HUES6 (cell line): Measurements from ENCODE around the gene PITPNC1.
"Not testable (repeated sequence)": the region's sequence is repeated elsewhere in the genome, so short reads cannot be mapped to it uniquely, and the experiment has no call there.

Source experiments
- H3K27ac ChIP-seq: 2 replicates; pipeline ENCODE4 v1.7.0; 2013; ENCODE audit warnings: low read depth, mild to moderate bottlenecking, low read length, inconsistent platforms
- H3K27me3 ChIP-seq: 2 replicates; pipeline ENCODE4 v1.6.1; 2013; ENCODE audit warnings: low read length; ENCODE audit not compliant: control insufficient read depth, insufficient read depth
- H3K36me3 ChIP-seq: 2 replicates; pipeline ENCODE4 v1.6.1; 2013; ENCODE audit warnings: low read length; ENCODE audit not compliant: control insufficient read depth, insufficient read depth
- H3K4me1 ChIP-seq: 2 replicates; pipeline ENCODE4 v1.6.1; 2013; ENCODE audit warnings: low read length; ENCODE audit not compliant: control insufficient read depth, insufficient read depth
- H3K4me3 ChIP-seq: 2 replicates; pipeline ENCODE4 v1.5.1; 2013; ENCODE audit warnings: low read depth, low read length
- H3K9ac ChIP-seq: one replicate; pipeline ENCODE4 v1.6.1; 2013; ENCODE audit warnings: mild to moderate bottlenecking, low read length
- H3K9me3 ChIP-seq: 2 replicates; pipeline ENCODE4 v1.6.1; 2013; ENCODE audit warnings: low read depth, low read length; ENCODE audit not compliant: control insufficient read depth, insufficient read depth

The PITPNC1 gene

GRCh38 chr17:67717192-67717623 is 340.1 kb downstream of the PITPNC1 start:
- peaks cover 9% of the 10 kb centered on the region; the same call in 1 of the 2 replicates for H3K9me3 ChIP-seq
- H3K4me3 ChIP-seq: peak overlapping the region; percentile 93
- no peaks in the 10 kb centered on the region for H3K27me3 ChIP-seq
- H3K36me3 ChIP-seq: peaks cover 25% of the 10 kb centered on the region
- peak overlapping the region; percentile 52; the same call in 1 of the 2 replicates for H3K27ac ChIP-seq
- H3K4me1 ChIP-seq: 0 out of 2 replicates have a peak, but pooled peaks cover 6% of the 10 kb centered on the region
- H3K9ac ChIP-seq: peak overlapping the region; percentile 70

GRCh38 chr17:67717624-67718324 is 340.7 kb downstream of the PITPNC1 start, which contains the start of gene NOL11:
Gene NOL11, plus strand, starts transcription at chr17:67717936. Its CDS starts 12 bp downstream, at chr17:67717948.
- no peaks in the 10 kb centered on the region for H3K27me3 ChIP-seq
- peaks cover 30% of the 10 kb centered on the region for H3K36me3 ChIP-seq
- H3K4me3 ChIP-seq: peak within 1 kb of the TSS; percentile 93
- 0 out of 2 replicates have a peak, but pooled peaks cover 6% of the 10 kb centered on the region for H3K4me1 ChIP-seq
- H3K27ac ChIP-seq: peak within 1 kb of the TSS; percentile 92
- peaks cover 9% of the 10 kb centered on the region; the same call in 1 of the 2 replicates for H3K9me3 ChIP-seq
- H3K9ac ChIP-seq: peak within 1 kb of the TSS; percentile 99

GRCh38 chr17:67718325-67718941 is 341.4 kb downstream of the PITPNC1 start:
- Histone ChIP-seq H3K27ac (peak overlapping the region; percentile 92), H3K36me3 (peaks cover 35% of the 10 kb centered on the region), H3K27me3 (no peaks in the 10 kb centered on the region), H3K4me3 (peak overlapping the region; percentile 93), H3K9me3 (peaks cover 3% of the 10 kb centered on the region; the same call in 1 of the 2 replicates), H3K4me1 (0 out of 2 replicates have a peak, but pooled peaks cover 6% of the 10 kb centered on the region), H3K9ac (peak overlapping the region; percentile 99)

GRCh38 chr17:67725373-67725791 is 348.3 kb downstream of the PITPNC1 start:
- no peaks in the 10 kb centered on the region for H3K4me1 ChIP-seq
- peaks cover 95% of the 10 kb centered on the region for H3K36me3 ChIP-seq
- H3K27ac ChIP-seq: no peak overlapping the region
- H3K27me3 ChIP-seq: no peaks in the 10 kb centered on the region
- H3K9ac ChIP-seq: no peak overlapping the region
- no peaks in the 10 kb centered on the region for H3K9me3 ChIP-seq
- H3K4me3 ChIP-seq: no peak overlapping the region

GRCh38 chr17:67725807-67726206 is 348.7 kb downstream of the PITPNC1 start:
- Histone ChIP-seq H3K27me3 (no peaks in the 10 kb centered on the region), H3K9ac (no peak overlapping the region), H3K4me3 (no peak overlapping the region), H3K36me3 (peaks cover 95% of the 10 kb centered on the region), H3K27ac (no peak overlapping the region), H3K4me1 (no peaks in the 10 kb centered on the region), H3K9me3 (no peaks in the 10 kb centered on the region; the same call in 1 of the 2 replicates)

DNA sequence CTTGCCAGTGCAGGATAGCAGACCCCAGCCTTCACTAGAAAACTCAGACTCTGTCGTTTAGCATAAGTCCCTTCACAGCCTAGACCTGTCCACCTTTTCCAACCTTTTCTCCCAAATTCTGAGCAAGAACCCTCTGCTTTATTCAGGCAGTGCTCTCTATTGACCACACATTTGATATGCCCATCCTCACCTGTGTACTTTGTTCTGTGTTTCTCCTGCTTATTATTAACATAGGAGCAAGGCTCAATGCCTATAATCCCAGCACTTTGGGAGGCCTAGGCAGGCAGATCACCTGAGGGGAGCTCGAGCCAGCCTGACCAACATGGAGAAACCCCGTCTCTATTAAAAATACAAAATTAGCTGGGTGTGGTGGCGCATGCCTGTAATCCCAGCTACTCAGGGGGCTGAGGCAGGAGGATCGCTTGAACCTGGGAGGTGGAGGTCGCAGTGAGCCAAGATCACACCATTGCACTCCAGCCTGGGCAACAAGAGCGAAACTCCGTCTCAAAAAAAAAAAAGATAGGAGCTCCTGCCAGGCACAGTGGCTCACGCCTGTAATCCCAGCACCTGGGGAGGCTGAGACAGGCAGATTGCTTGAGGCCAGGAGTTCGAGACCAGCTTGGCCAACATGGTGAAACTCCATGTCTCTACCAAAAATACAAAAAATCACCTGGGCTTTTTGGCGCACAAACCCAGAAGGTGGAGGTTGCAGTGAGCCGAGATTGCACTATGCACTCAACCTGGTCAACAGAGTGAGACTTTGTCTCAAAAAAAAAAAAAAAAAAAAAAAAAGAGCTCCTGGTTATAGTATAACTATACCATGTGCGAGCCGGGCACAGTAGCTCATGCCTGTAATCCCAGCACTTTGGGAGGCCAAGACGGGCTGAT is 350.3 kb downstream of the PITPNC1 start:
- H3K4me1 ChIP-seq, H3K4me3 ChIP-seq, H3K27ac ChIP-seq, H3K9ac ChIP-seq, H3K9me3 ChIP-seq, H3K27me3 ChIP-seq: not testable (repeated sequence)
- peaks cover 92% of the 10 kb centered on the region for H3K36me3 ChIP-seq

- no peak overlapping the region for H3K27ac ChIP-seq
- H3K36me3 ChIP-seq: peaks cover 87% of the 10 kb centered on the region
- no peaks in the 10 kb centered on the region for H3K27me3 ChIP-seq
- H3K4me3 ChIP-seq: no peak overlapping the region
- no peaks in the 10 kb centered on the region; the same call in 1 of the 2 replicates for H3K9me3 ChIP-seq
- H3K9ac ChIP-seq: no peak overlapping the region
- H3K4me1 ChIP-seq: peaks cover 14% of the 10 kb centered on the region
Observed at GRCh38 chr17:67729903-67730302, 352.8 kb downstream of the PITPNC1 start.

- Histone ChIP-seq H3K9ac (no peak overlapping the region), H3K27me3 (no peaks in the 10 kb centered on the region), H3K4me1 (peaks cover 14% of the 10 kb centered on the region), H3K27ac (no peak overlapping the region), H3K4me3 (no peak overlapping the region), H3K9me3 (no peaks in the 10 kb centered on the region; the same call in 1 of the 2 replicates), H3K36me3 (peaks cover 84% of the 10 kb centered on the region)
Observed at GRCh38 chr17:67730731-67731130, 353.6 kb downstream of the PITPNC1 start.

DNA sequence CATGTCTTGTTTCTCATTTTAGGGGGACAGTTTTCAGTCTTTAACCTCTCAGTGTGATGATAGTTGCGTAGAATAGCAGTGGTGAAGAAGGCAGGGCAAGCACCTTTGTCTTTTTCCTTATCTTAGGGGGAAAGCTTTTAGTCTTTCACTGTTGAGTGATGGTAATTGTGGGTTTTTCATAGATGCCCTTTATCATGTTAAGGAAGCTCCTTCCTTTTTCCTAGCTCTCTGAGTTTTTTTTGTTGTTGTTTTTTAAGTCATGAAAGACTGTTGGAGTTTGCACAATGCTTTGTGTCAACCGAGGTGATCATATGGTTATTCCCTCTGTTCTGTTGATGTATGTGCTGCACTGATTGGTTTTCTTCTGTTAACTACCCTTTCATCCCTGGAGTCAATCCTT is 356.4 kb downstream of the PITPNC1 start:
- Histone ChIP-seq H3K27ac (peak overlapping the region; percentile 69), H3K4me1 (peaks cover 14% of the 10 kb centered on the region), H3K27me3 (no peaks in the 10 kb centered on the region), H3K36me3 (peaks cover 86% of the 10 kb centered on the region), H3K4me3 (peak overlapping the region; percentile 2; the same call in 1 of the 2 replicates), H3K9ac (no peak overlapping the region), H3K9me3 (no peaks in the 10 kb centered on the region; the same call in 1 of the 2 replicates)

GRCh38 chr17:67737145-67737544 is 360.1 kb downstream of the PITPNC1 start:
- Histone ChIP-seq H3K4me1 (peaks cover 14% of the 10 kb centered on the region), H3K36me3 (peaks cover 87% of the 10 kb centered on the region), H3K4me3 (no peak overlapping the region), H3K9ac (no peak overlapping the region), H3K27me3 (no peaks in the 10 kb centered on the region), H3K27ac (no peak overlapping the region), H3K9me3 (no peaks in the 10 kb centered on the region)
